HTR-8/SVneo (cell line): Measurements from ENCODE around the gene CABLES2.
A peak's percentile ranks its signal among the peaks of the same experiment; 100 is the strongest.

Source experiments
- DNase-seq: peaks from one replicate; pipeline ENCODE4 v3.0.0; 2011; ENCODE audit warnings: low spot score, mixed read lengths; ENCODE audit not compliant: insufficient read length
- FAIRE-seq: peaks from 2 replicates; lab custom pipeline; 2011; peaks lifted over from hg19 to GRCh38; lab: Jason Lieb, UNC

Gene CABLES2

DNA sequence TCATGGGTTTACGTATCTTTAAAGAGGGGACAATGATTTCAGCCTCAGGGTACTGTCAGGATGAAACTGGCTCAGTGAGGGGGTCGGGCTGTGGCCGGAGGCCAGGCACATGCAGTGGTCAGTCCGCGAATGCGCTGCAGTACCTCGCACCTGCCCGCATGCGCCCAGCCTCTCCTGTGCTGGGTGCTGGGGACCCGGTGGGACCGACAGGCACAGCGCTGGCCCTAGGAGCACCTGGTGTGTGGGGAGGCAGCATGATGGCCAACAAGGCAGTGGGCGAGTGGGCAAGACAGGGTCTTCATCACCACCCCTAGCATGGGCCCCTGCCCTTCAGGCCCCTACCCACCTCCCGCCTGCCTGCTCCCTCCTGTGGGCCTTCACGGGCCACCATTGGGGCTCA, 970 bp upstream of the CABLES2 start:
- no peak for DNase-seq
- FAIRE-seq: no peak

DNA sequence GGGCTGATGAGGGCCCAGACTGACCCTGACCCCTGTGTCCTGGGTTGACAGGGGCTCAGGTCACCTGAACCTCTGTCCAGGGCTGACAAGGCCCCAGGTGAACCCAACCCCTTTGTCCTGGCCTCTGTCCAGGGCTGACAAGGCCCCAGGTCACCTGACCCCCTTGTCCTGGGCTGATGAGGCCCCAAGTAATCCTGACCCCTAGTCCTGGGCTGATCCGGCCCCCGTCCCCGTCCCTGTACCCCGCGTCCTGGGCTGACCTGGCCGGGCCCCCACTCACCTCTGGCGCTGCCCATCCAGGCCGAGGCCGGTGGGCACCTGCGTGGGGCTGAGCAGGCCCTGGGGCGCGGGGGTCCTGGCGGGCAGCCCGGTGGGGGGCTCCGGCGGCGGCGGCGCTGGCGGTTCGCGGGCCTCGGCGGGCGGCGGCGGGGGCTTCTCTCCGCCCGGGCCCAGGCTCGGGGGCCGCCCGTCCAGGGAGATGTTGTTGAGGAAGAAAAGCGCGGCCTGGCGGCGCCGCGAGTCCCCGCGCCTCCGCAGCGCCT, 379 bp downstream of the CABLES2 start:
- FAIRE-seq (peak; percentile 60), DNase-seq (no peak)

DNA sequence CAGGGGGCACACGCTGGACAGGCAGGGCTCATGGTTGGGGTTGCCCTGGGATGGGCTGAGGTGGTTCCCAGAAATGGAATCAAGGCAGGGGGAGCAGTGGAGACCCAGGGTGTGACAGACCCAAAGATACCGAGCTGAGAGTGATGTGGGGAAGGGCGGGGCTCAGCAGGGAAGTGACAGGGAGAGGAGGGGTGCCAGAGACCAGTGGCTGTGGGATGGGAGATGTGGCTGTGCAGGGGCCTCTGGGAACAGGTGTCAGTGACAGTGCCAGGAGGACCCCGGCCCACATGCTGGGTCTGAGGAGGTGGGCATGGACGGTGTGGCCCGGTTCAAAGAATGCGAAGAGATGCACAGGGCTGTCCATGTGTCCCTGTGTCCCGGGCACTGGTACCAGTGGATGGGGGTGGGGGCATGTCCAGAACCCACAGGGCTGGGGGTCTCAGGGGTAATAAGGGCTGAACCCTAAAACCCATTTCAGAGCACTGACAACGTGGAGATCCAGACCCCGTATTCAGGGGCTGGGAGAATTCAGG, 1.0 kb downstream of the CABLES2 start:
- FAIRE-seq: no peak
- DNase-seq: no peak

DNA sequence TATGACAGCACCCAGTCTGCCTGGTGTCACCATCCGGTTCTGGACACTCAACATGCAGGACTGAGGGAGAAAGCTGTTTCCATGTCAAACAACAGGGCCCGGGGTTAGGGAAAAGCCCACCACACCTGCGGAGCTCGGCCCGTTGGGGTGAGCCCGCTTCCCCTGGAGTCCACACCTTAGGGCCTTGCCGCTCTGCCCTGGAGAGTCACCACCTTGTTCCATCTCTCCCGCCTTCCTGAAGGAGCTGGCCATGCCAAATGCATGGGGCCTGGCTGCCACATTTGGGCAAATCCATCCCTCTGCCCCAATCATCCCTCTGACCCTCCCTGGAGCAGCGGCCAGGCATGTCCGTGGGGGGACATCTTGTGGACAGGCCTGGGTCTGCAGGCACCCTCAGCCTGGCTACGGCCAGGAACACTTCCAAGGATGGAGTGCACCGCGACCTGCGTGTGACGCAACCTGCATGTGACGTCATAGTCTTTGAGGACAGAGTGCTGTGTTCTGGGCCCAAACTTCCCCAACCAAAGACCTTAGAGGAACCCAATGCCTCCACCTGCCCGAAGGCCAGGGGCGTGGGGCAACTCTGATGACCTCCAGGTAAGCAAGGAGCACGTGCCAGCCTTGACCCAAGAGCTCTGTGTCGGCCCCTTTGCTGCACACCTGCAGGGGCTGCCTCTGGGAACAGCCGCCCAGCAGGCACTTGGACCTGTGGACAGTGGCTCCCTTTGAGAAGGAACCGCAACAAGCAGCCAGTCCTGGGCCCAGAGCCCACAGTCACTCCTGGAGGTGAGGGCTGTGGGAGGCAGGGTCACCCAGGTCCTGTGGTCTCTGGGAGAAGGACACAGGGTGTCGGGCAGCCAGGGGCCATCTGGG, 1.7 kb downstream of the CABLES2 start:
- DNase-seq (peak; percentile 93), FAIRE-seq (peak; percentile 99)

DNA sequence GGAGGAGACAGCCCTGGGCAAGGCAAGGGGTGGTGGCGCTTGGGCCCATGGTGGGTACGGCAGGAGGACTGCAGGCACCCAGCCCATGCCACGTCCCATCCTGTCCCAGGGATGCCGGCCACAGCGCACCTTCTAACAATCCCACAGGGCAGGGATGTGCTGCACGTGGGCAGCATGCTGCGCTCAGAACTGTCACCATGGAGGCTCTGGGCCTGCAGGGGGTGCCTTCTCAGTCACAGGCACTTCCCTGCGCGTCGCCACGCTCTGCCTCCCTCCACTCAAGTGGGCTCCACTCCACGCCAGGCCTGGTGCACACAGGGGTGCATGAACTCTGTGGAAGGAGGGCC, 2.4 kb downstream of the CABLES2 start:
- no peak for FAIRE-seq
- DNase-seq: no peak

DNA sequence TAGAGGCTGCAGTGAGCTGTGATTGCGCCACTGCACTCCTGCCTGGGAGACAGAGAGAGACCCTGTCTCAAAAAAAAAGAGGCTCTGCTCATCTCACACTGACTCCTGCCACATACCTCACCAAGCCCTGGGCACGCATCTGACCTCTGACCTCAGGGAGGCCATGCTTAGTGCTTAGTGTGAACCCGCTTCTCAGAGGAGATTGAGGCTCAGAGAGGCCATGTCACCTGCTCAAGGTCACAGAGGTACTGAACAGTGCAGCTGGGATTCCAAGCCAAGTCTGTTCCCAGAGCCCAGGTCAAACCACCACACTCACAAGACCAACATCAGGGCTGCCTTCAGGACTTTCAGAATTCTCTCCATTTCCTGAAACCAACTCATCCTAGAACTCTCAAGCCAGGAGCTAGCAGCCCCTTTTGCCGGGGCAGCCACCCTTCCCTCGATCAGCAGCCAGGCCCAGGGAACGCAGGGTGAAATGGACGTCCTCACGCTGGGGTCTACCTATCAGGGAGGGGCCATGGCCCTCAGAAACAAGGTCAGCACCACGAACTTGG, 2.9 kb downstream of the CABLES2 start:
- no peak for FAIRE-seq
- no peak for DNase-seq

DNA sequence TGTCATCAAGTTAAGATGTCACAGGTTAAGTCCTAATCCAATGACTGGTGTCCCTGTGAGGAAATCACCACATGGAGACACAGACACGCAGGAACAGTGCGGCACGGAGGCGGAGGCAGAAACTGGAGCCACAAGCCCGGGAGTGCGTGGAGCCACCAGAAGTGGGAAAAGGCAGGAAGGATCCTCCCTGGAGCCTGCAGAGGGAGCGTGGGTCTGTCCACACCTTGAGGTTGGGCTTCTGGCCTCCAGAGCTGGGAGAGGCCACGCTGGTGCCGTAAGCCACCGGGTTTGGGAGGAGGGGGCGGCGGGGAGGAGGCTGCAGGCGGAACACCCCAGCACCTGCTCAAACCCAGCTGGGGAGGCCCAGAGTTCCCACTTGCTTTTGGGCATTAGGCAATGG, 3.8 kb downstream of the CABLES2 start:
- no peak for FAIRE-seq

DNA sequence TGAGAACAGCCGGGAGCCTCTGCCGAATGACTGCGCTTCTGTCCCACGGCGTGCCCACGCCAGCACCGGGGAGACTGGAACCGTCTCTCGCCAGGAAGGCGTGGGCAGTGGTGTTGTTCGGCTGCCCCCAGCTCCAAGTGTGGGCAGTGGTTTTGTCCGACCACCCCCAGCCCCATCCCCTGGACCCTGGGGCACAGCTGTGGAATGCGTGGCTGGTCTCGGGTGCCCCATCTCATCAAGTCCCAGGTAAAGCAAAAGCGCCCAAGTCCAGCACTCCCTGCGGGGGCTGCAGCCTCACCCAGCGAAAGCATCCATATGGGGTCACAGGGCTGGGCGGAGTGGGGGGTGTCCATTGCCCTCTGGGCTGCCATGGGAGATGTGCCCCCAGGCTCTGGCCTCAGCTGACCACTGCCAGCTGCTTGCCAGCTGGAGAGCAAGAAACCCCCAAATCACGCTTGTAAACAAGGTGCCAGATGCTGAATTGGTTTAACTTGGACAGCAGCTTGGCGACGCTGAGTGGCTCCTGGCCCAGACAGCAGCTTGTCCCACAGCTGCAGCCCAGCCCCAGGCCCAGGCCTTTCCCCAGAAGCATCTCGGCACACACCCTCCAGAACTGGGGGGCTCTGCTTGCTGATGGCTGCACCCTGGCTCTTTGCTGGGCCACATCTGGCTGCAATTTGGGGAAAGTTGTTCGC, 4.5 kb downstream of the CABLES2 start:
- DNase-seq (no peak), FAIRE-seq (no peak)

More for the DNA sequence above, 3.8 kb downstream of the CABLES2 start:
- DNase-seq: no peak

DNA sequence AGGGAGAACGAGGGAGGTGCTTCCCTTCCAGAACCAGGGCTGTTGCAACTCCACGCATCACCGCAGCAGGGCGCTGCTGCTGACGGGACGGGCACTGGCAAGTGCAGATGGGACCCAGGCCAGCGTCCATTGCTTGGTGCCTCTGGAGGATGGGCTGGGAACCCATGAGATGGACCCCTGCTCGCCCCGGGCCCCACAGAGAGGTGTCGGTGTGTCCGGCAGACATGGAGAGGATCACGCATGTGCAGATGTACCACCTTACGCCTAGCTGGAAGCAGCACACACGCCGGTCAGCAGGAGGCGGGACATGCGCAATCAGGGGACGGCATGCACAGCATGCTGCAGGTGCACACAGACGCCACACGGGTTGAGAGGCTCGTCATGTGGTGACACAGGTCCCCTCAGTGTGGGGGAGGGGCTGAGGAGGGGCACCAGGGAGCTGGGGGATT, 5.7 kb downstream of the CABLES2 start:
- DNase-seq: no peak
- peak; percentile 98 for FAIRE-seq

DNA sequence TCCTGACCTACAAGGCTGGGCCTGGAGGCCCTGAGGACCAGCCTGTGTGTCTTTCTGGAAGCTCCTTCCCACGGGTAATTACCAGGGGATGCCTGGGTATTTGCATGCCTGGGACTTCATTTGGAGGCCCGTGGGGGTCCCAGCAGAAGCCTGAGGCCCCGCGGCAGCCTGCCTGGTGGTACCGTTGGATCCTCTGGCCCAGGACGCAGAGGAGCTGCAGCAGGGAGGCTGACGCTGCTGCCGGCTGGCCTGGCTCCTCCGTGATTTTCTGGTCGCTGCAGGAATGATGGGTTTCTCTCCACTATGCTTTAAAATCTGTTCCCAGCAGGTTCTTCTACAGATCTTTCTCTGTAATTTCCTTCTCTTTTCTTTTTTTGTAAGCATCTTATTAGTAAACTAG, 6.5 kb downstream of the CABLES2 start:
- no peak for FAIRE-seq
- DNase-seq: no peak

DNA sequence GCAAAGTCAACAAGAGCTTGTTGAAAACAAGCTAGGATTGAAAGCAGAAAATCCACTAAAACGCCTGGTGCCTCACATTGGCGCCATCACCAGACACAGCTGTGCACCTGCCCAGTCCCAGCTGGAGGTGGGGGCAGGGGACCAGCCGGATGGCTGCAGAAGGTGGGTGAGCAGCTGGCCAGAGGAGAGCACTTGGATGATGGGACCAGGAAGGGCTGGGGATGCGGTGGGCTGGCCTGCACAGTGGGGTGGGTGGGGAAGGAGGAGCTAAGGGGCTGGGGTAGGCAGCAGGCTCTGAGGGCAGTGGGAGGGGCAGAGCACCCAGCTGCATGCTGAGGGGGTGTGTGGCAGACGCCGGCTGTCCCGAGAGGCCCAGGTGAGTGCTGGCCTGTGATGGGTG, 7.1 kb downstream of the CABLES2 start:
- FAIRE-seq (peak; percentile 68), DNase-seq (no peak)

DNA sequence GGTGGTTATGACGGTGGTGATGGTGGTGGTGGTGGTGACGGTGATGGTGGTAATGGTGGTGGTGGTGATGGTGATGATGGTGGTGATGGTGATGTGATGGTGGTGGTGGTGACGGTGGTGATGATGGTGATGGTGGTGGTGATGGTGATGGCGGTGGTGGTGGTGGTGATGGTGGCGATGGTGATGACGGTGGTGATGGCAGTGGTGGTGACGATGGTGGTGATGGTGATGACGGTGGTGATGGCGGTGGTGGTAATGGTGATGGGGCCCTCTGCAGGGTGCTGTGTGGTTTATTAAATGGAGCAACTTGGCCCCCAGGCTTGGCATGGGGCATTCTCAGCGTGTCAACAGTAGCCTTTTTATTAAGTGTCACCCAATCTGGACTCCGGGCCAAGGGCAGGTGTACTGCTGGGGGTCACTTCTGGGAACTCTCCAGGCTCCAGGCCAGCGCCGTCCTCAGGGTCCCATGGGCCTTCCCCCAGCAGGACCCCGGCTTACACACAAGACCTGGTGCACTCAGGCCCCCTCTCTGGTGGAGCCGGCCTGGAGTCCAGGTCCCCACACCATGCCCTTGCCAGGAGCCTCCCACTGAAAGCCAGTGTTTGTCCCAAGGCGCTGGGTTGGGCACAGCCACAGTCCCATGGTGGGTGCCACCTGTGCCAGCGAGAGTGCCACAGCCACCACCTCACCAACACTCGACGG, 8.8 kb downstream of the CABLES2 start:
- FAIRE-seq: no peak
- DNase-seq: no peak

DNA sequence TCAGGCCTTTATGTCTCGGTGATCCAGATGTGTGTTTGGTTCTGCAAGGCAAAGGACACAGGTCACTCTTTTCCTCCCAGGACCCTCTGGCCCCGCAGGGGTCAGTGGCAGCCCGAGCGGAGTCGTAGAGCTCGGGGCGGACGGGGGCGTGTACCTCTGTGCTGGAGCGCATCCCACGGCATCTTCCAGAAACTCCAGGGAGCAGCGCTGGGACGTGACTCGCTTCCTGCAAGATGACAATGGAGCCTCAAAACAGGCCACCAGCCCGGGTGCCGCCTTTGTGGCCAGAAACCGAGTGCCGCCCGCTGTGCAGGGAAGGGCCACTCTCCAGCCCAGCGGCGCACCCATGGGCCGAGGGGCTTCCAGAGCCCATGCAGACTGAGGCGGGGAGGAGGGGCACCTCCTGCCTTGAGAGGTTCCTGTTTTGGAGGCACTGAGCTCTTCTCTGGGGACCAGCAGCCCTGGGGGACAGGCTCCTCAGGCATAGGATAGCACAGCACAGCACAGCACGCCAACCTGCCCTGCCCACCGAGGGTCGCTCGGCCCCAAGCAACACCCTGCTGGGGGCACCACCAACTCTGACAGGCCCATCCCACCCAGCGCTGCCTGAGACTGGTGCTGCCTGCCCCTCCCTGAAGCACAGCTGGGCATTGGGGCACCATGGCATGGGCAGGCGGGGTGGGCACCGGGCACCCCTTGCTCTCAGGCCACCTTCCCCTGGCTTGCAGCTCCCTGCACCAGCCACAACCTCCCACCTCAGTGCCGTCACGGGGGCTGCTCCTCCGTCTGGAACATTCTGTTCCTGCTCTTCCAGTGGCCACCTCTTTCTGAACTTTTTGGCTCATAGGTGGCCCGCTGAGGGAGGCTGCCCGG, 10.5 kb downstream of the CABLES2 start:
- DNase-seq (no peak), FAIRE-seq (peak; percentile 79)

DNA sequence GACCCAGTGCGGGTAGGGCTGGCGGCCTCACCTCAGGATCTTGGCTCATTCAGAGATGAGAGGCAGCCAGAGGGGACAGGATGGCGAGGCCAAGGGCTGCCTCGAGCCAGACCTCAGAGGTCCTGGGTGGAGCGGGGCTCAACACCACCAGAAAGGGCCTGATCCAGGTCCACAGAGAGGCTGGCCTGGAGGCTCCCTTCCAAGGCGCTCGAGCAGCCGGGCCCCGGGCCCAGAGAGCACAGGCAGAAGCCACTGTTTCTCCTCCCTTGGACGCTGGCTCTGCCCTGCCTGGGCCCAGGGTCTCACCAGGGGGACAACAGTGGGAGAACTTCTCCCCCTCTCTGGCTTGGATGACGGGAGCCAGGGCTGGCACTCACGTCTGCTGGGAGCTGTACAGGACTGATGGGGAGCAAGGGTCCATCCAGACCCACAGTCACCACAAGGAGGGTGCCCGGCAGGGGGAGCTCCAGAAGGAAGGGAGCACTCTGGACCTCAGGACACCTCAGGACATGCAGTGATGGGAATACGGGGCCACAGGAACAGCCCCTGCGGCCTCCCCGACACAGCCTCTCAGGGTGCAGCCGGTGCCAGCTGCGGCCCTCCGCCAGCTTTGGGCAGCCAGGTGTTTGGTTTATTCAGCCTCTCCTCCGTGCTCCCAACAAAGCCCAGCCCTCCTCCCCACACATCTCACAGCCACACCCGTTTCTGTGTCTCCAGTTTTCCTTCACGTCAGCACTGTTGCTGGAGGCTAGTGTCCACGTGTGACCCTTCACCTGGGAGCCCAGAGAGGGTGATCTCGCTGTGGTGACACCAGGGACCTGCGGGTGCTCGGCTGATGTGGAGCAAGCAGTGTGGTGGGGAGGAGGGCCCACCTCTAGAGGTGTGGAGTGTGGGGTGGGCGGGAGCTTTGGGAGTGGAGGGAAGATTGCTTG, 11.5 kb downstream of the CABLES2 start:
- peak; percentile 92 for FAIRE-seq
- no peak for DNase-seq

DNA sequence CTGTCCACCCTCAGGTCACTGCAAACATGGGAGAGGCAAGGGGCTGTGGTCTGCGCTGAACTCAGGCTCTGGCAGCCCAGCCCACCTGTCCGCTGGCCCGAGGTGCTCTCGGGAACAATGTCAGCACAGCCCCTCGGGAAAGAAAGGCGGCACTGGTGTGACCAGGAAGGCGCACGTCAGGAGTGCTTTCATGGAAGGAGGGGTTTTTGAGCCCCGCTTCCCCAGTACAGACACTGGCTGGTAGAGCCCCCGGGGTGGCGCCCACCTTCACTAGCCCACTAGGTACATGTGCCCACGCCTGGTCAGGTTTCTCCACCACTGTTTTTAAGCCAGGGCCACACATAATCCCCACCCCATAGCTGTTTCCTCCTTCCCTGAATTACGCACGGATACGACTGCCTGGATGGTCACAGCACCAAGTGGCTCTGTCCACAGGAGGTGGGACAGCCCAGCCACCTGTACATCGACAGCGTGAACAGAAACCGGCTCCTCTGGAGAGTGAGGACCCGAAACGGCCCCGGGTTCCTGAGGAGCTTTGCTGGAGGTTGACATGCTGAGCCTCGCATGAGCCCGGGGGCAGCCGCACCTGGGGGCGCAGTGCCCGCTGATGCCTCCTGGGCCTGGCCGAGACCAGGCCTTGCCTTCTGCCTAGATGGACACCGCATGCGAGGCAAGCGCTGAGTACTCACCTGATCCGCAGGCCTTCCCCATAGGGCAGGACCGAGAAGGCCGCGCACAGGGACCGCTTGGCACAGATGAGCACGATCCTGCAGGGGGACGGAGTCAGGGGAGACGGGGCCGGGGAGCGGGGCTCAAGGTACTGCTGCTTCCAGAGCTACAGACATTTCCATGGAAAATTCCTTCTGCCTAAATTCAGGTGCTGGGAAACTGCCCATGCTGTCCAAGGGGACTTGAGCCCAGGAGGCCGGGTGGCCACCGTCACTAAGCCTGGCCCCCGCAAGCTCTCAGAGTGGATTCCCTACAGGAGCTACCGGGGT, 12.5 kb downstream of the CABLES2 start:
- FAIRE-seq (peak; percentile 81), DNase-seq (no peak)

DNA sequence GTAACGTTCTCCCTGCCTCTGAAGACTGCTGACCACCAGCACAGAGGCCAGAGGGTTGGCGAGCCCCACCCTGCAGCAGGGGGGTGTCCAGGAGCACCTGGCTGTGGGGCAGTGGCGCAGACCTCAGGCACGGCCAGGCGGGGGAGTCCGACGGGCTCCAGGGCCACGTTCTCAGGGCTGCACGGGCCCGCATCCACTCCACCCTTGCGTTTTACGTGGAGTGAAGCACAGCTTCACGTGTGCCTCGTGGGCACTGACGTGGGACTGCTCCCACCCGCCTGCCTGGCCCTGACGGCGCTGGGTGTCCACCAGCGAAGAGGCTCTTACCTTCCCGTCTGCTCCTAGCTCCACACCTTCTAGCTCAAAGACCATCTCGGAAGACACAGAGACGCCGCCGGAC, 13.3 kb downstream of the CABLES2 start:
- DNase-seq: no peak
- peak; percentile 80 for FAIRE-seq

DNA sequence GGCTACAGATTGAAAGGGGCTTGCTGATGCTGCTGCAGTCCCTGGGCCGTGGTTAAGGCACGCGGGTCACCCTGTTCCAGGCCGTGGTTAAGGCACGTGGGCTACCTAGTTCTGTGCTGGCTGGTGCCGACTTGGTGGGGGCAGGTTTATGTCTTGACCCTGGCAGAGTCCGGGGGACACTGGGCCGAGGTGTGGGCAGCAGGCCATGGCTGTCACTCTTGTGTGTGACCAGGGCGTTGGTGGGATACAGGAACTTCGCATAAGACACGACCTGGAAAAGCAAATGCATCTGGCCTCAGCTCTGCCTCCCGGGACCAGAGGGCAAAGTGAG, 13.8 kb downstream of the CABLES2 start:
- FAIRE-seq (no peak), DNase-seq (no peak)
